IMR-90 (cell line): Measurements from ENCODE around the gene RAPGEF3. TPM values are rescaled to one million over a fixed set of nuclear protein-coding genes. Genes with fewer than 3 reads are reported as not detected.

Experiments used
- ATAC-seq: fragments of 200-7000 bp; cut with Tn5 transposase; 2 replicates; pipeline ENCODE4 v1.9.1; 2020; ENCODE audit warnings: low read depth, mild to moderate bottlenecking, moderate library complexity
- BruUV-seq: library from RNA; stranded (reverse); fragments of 400-500 nt; replicated peaks from 2 replicates; lab custom pipeline; 2021; lab: Mats Ljungman, UMichigan
- CTCF ChIA-PET: fragments of 300-600 bp; formaldehyde crosslinking; extraction: SDS; loops from one replicate; lab custom pipeline; 2021; ENCODE audit warnings: antibody characterized with exemption; lab: Yijun Ruan, JAX
- POLR2A ChIA-PET: fragments of 300-600 bp; sonication (Branson Sonifier 250); formaldehyde crosslinking; loops from one replicate; lab custom pipeline; 2022; ENCODE audit warnings: antibody characterized with exemption; ENCODE audit not compliant: unreplicated experiment; lab: Charles Lee
- DNase-seq: peaks from one replicate; pipeline ENCODE4 v3.0.0; 2013
- H2AFZ ChIP-seq: replicated peaks from 2 replicates; pipeline ENCODE3; 2013; ENCODE audit warnings: low read length, mild to moderate bottlenecking; ENCODE audit not compliant: poor library complexity
- H2AK5ac ChIP-seq: 2 replicates; pipeline ENCODE4 v1.6.1; 2013; ENCODE audit warnings: low read depth, low read length, inconsistent platforms
- H2AK9ac ChIP-seq: replicated peaks from 2 replicates; pipeline ENCODE3; 2013; ENCODE audit warnings: mild to moderate bottlenecking, low read depth, low read length, moderate library complexity; ENCODE audit not compliant: poor library complexity
- H2BK120ac ChIP-seq: 2 replicates; pipeline ENCODE4 v1.6.1; 2013; ENCODE audit warnings: low read depth, low read length, inconsistent platforms
- H2BK15ac ChIP-seq: 3 replicates; pipeline ENCODE4 v1.6.1; 2013; ENCODE audit warnings: low read depth, low read length, inconsistent platforms
- H2BK20ac ChIP-seq: 2 replicates; pipeline ENCODE4 v1.6.1; 2013; ENCODE audit warnings: low read depth, mild to moderate bottlenecking, inconsistent platforms, low read length, moderate library complexity
- H2BK5ac ChIP-seq: 2 replicates; pipeline ENCODE4 v1.6.1; 2013; ENCODE audit warnings: mild to moderate bottlenecking, low read depth, low read length, inconsistent platforms; ENCODE audit not compliant: poor library complexity, severe bottlenecking
- H3K14ac ChIP-seq: replicated peaks from 2 replicates; pipeline ENCODE4 v1.6.1; 2013; ENCODE audit warnings: low read depth, low read length, inconsistent platforms
- H3K18ac ChIP-seq: 2 replicates; pipeline ENCODE4 v1.6.1; 2013; ENCODE audit warnings: low read depth, low read length, control low read depth
- H3K23ac ChIP-seq: 2 replicates; pipeline ENCODE4 v1.6.1; 2013; ENCODE audit warnings: low read depth, low read length, inconsistent platforms
- H3K27ac ChIP-seq: 2 replicates; pipeline ENCODE4 v1.5.1; 2013; ENCODE audit warnings: mild to moderate bottlenecking, control low read depth, low read length; ENCODE audit not compliant: insufficient read depth
- H3K27me3 ChIP-seq: 2 replicates; pipeline ENCODE4 v1.6.1; 2013; ENCODE audit warnings: low read length; ENCODE audit not compliant: control insufficient read depth, insufficient read depth
- H3K36me3 ChIP-seq: 2 replicates; pipeline ENCODE4 v1.6.1; 2013; ENCODE audit warnings: low read length, mixed read lengths; ENCODE audit not compliant: control insufficient read depth, insufficient read depth
- H3K4ac ChIP-seq: 2 replicates; pipeline ENCODE4 v1.6.1; 2013; ENCODE audit warnings: low read depth, low read length, inconsistent platforms
- H3K4me1 ChIP-seq: 2 replicates; pipeline ENCODE4 v1.6.1; 2013; ENCODE audit warnings: low read length, mixed read lengths; ENCODE audit not compliant: control insufficient read depth, insufficient read depth
- H3K4me2 ChIP-seq: 2 replicates; pipeline ENCODE4 v1.6.1; 2013; ENCODE audit warnings: low read depth, mild to moderate bottlenecking, control low read depth, low read length, moderate library complexity
- H3K4me3 ChIP-seq: 2 replicates; pipeline ENCODE4 v1.5.1; 2013; ENCODE audit warnings: low read depth, mild to moderate bottlenecking, control low read depth, low read length, moderate library complexity; ENCODE audit not compliant: insufficient read depth
- H3K56ac ChIP-seq: 2 replicates; pipeline ENCODE4 v1.6.1; 2013; ENCODE audit warnings: low read length, inconsistent platforms; ENCODE audit not compliant: insufficient read depth; ENCODE audit errors: extremely low read depth
- H3K79me1 ChIP-seq, 2 experiments: 2 replicates each; pipeline ENCODE4 v1.6.1; 2013; ENCODE audit warnings: low read length in 2 of 2, inconsistent platforms in 1 of 2, low read depth in 1 of 2
- H3K9ac ChIP-seq: 2 replicates; pipeline ENCODE4 v1.6.1; 2013; ENCODE audit warnings: low read depth, low read length, control low read depth
- H3K9me1 ChIP-seq: 2 replicates; pipeline ENCODE4 v1.6.1; 2013; ENCODE audit warnings: low read length, inconsistent platforms; ENCODE audit not compliant: insufficient read depth
- H3K9me3 ChIP-seq: 2 replicates; pipeline ENCODE4 v1.6.1; 2013; ENCODE audit warnings: low read length; ENCODE audit not compliant: control insufficient read depth, insufficient read depth
- H4K20me1 ChIP-seq: 2 replicates; pipeline ENCODE4 v1.6.1; 2013; ENCODE audit warnings: low read length, inconsistent platforms; ENCODE audit not compliant: insufficient read depth
- H4K5ac ChIP-seq: 2 replicates; pipeline ENCODE4 v1.6.1; 2013; ENCODE audit warnings: mild to moderate bottlenecking, low read depth, low read length, control low read depth
- H4K8ac ChIP-seq, 2 experiments: 2 replicates each; pipeline ENCODE4 v1.6.1; 2013; ENCODE audit warnings: low read depth in 2 of 2, low read length in 2 of 2, control low read depth in 1 of 2, inconsistent platforms in 1 of 2
- H4K91ac ChIP-seq: 2 replicates; pipeline ENCODE4 v1.6.1; 2013; ENCODE audit warnings: low read depth, low read length, inconsistent platforms; ENCODE audit not compliant: insufficient read depth
- CTCF ChIP-seq: conservative IDR thresholded peaks from 2 replicates; pipeline ENCODE4 v1.5.1; 2012; ENCODE audit warnings: mild to moderate bottlenecking, low read depth, low read length, improper control_type of control experiment
- ELK1 ChIP-seq: fragments of 150-350 bp; IDR thresholded peaks from 2 replicates; pipeline ENCODE4 v1.6.1; 2016; ENCODE audit warnings: low read depth, mild to moderate bottlenecking, low read length, moderate library complexity, borderline replicate concordance
- FOS ChIP-seq: fragments of 150-350 bp; IDR thresholded peaks from 2 replicates; pipeline ENCODE4 v1.6.1; 2016; ENCODE audit warnings: low read depth, low read length
- MAFK ChIP-seq: IDR thresholded peaks from 2 replicates; pipeline ENCODE4 v1.6.1; 2012; ENCODE audit warnings: low read depth, low read length, improper control_type of control experiment
- MAZ ChIP-seq: IDR thresholded peaks from 2 replicates; pipeline ENCODE4 v1.6.1; 2012; ENCODE audit warnings: low read depth, mild to moderate bottlenecking, low read length, improper control_type of control experiment, moderate library complexity, borderline replicate concordance
- MXI1 ChIP-seq: IDR thresholded peaks from 2 replicates; pipeline ENCODE4 v1.6.1; 2012; ENCODE audit warnings: low read depth, mild to moderate bottlenecking, low read length, moderate library complexity, borderline replicate concordance
- NFE2L2 ChIP-seq: fragments of 150-350 bp; IDR thresholded peaks from 2 replicates; pipeline ENCODE4 v1.6.1; 2016; ENCODE audit warnings: low read depth, mild to moderate bottlenecking, low read length
- POLR2A ChIP-seq: IDR thresholded peaks from 2 replicates; pipeline ENCODE4 v1.6.1; 2012; ENCODE audit warnings: mild to moderate bottlenecking, low read depth, low read length
- RAD21 ChIP-seq: IDR thresholded peaks from 2 replicates; pipeline ENCODE4 v1.6.1; 2012; ENCODE audit warnings: low read length, improper control_type of control experiment
- SMC3 ChIP-seq: fragments of 150-350 bp; IDR thresholded peaks from 2 replicates; pipeline ENCODE4 v1.6.1; 2016; ENCODE audit warnings: low read depth, mild to moderate bottlenecking, antibody characterized with exemption, low read length, moderate library complexity
- WGBS, 2 experiments: methylation state at CpG; one replicate each; pipeline versions ENCODE4 v1.1.5 to v1.1.7; 2013; ENCODE audit warnings: missing lambda C conversion rate in 2 of 2; ENCODE audit not compliant: insufficient read length in 1 of 2; ENCODE audit errors: extremely low coverage in 2 of 2; 5-methylcytosine and 5-hydroxymethylcytosine counted together
- dilution Hi-C: fragments of 300-500 bp; cut with HindIII; formaldehyde crosslinking; loops from one replicate; pipeline ENCODE4 v1.14.3; 2018; ENCODE audit warnings: low sequenced_read_pairs; ENCODE audit not compliant: unreplicated experiment
- in situ Hi-C: fragments of 300-500 bp; cut with MboI; formaldehyde crosslinking; loops from 3 replicates; pipeline ENCODE4 v1.14.3; 2019; ENCODE audit warnings: low sequenced_read_pairs, inconsistent platforms, mixed read lengths
- intact Hi-C: fragments of 100-400 bp; cut with micrococcal nuclease; formaldehyde crosslinking; loops from 2 replicates; pipeline ENCODE4 v1.10.0; 2022
- polyA plus RNA-seq, 3 experiments: library from polyadenylated mRNA; depleted of rRNA; stranded (reverse); fragments of >200 nt; gene quantifications; 2 replicates each; pipeline ENCODE4 v1.2.3, GENCODE V29; 2012; ENCODE audit warnings: low replicate concordance in 1 of 3
- total RNA-seq: library from RNA; depleted of rRNA; stranded (reverse); fragments of >200 nt; gene quantifications from 2 replicates; pipeline ENCODE4 v1.2.3, GENCODE V29; 2012
- TF ChIP-seq, protein P1 (sequence below): fragments of 150-350 bp; IDR thresholded peaks from 2 replicates; pipeline ENCODE4 v1.6.1; 2017; ENCODE audit warnings: mild to moderate bottlenecking, antibody characterized with exemption, low read length, low read depth

The RAPGEF3 gene
- total and polyA plus RNA-seq, 2 of the 4 experiments (the other 2 are of a cell fraction), result 1.3 to 2.0 TPM

- Histone ChIP-seq H2BK20ac (no peak overlapping the region), H3K27me3 (no peaks in the 10 kb centered on the region), H2AK9ac (no peak overlapping the region), H3K56ac (no peak overlapping the region), H3K4ac (no peak overlapping the region), H2BK5ac (no peak overlapping the region), H3K9ac (no peak overlapping the region), H3K4me1 (peaks cover 13% of the 10 kb centered on the region), H4K8ac (no peak overlapping the region), H3K36me3 (no peaks in the 10 kb centered on the region), H3K9me1 (peaks cover 14% of the 10 kb centered on the region), H3K9me3 (no peaks in the 10 kb centered on the region), H2AK5ac (no peak overlapping the region; the same call in 1 of the 2 replicates), H3K27ac (no peak overlapping the region), H4K91ac (no peak overlapping the region), H3K4me3 (no peak overlapping the region), H4K20me1 (no peaks in the 10 kb centered on the region), H2BK15ac (no peak overlapping the region), H3K23ac (no peak overlapping the region), H3K18ac (no peak overlapping the region), H4K5ac (no peak overlapping the region), H3K79me1 (no peaks in the 10 kb centered on the region), H3K14ac (no peak overlapping the region), H2BK120ac (no peak overlapping the region), H2AFZ (no peak overlapping the region), H3K4me2 (no peak overlapping the region)
- TF ChIP-seq NFE2L2 (no peak), CTCF (no peak), MAZ (no peak), MXI1 (no peak), RAD21 (no peak), MAFK (no peak), SMC3 (no peak), POLR2A (no peak), FOS (no peak), ELK1 (no peak)
- TF ChIP-seq, protein P1, sequence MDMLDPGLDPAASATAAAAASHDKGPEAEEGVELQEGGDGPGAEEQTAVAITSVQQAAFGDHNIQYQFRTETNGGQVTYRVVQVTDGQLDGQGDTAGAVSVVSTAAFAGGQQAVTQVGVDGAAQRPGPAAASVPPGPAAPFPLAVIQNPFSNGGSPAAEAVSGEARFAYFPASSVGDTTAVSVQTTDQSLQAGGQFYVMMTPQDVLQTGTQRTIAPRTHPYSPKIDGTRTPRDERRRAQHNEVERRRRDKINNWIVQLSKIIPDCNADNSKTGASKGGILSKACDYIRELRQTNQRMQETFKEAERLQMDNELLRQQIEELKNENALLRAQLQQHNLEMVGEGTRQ, result no peak
- ChIA-PET CTCF (no interaction called here), POLR2A (no interaction called here)
- ATAC-seq (no peak), DNase-seq (no peak)
- dilution Hi-C loops, result no loop called here
- intact Hi-C loops, result no loop called here
- BruUV-seq, result no TSS peak
- in situ Hi-C loops, result loop anchor here (10.0 kb wide), 1 partner anchor 422 kb away; no protein-coding TSS in a partner anchor
- WGBS, 2 experiments, result 60% methylated on average over 1 of the region's 5 CpGs; no CpG with 5 or more reads in 1 of the 2 experiments
These were observed 35.6 kb downstream of the RAPGEF3 start for GRCh38 chr12:47722941-47723631.
